Measurements from ENCODE around the gene MSRB1. TPM values are rescaled to one million over a fixed set of nuclear protein-coding genes. Genes with fewer than 3 reads are reported as not detected.

The MSRB1 gene
- total and polyA plus RNA-seq, 2 of the 8 experiments (the other 6 are each of a cell fraction or from before 2014, with no cell fraction given), result 28.2 to 51.4 TPM

GRCh38 chr16:1942810-1943726 is at the start of gene MSRB1 (continued):
- TF ChIP-seq, protein P1, sequence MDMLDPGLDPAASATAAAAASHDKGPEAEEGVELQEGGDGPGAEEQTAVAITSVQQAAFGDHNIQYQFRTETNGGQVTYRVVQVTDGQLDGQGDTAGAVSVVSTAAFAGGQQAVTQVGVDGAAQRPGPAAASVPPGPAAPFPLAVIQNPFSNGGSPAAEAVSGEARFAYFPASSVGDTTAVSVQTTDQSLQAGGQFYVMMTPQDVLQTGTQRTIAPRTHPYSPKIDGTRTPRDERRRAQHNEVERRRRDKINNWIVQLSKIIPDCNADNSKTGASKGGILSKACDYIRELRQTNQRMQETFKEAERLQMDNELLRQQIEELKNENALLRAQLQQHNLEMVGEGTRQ (IDR thresholded peaks at IDR 0.05; ENCODE audit: low read length), result no peak

All from H1 (cell line).